ENCODE results near the gene GABRG3. TPM values are rescaled to one million over a fixed set of nuclear protein-coding genes. Genes with fewer than 3 reads are reported as not detected.

Gene GABRG3
- total and polyA plus RNA-seq, 2 of the 4 experiments (the other 2 are of a cell fraction) = not detected

GRCh38 chr15:27061739-27062138 is 90.8 kb downstream of the GABRG3 start:
- no peak overlapping the region for H2BK120ac ChIP-seq (ENCODE audit: low read depth, low read length)
- in situ Hi-C loops (cut with MboI; ENCODE audit: low sequenced_read_pairs) = no loop called here
- no peak overlapping the region for H3K4me2 ChIP-seq (ENCODE audit: low read depth, low read length)
- no peak overlapping the region for H3K4ac ChIP-seq (ENCODE audit: low read depth, low read length)
- TF ChIP-seq SMC3 (IDR thresholded peaks at IDR 0.05; ENCODE audit: low read depth, low read length) = no peak
- no peak for TF ChIP-seq POLR2A (IDR thresholded peaks at IDR 0.05; ENCODE audit: low read depth, low read length)
- TF ChIP-seq MAZ (IDR thresholded peaks at IDR 0.05; ENCODE audit: borderline replicate concordance, low read depth, low read length) = no peak
- no peak for TF ChIP-seq MAFK (IDR thresholded peaks at IDR 0.05; ENCODE audit: low read depth, low read length)
- H4K5ac ChIP-seq (ENCODE audit: low read depth, low read length) = no peak overlapping the region
- H2BK5ac ChIP-seq (ENCODE audit: low read depth, low read length, poor library complexity, severe bottlenecking) = no peak overlapping the region
- no peaks in the 10 kb centered on the region for H3K27me3 ChIP-seq (ENCODE audit: control insufficient read depth, insufficient read depth, low read length)
- no peak overlapping the region for H3K9ac ChIP-seq (ENCODE audit: low read depth, low read length)
- DNase-seq = no peak
- dilution Hi-C loops (cut with HindIII; ENCODE audit: low sequenced_read_pairs, unreplicated experiment) = no loop called here
- H2AK5ac ChIP-seq (ENCODE audit: low read depth, low read length) = no peak overlapping the region
- no CpG with 5 or more reads among the region's 6 CpGs for WGBS, 2 experiments (ENCODE audit: extremely low coverage in 2 of 2, insufficient read length in 1 of 2)
- H2BK15ac ChIP-seq (ENCODE audit: low read depth, low read length) = no peak overlapping the region
- no TSS peak for BruUV-seq (replicated peaks)
- H3K36me3 ChIP-seq (ENCODE audit: control insufficient read depth, insufficient read depth, low read length) = no peaks in the 10 kb centered on the region
- CTCF ChIA-PET = interaction anchor here (0.9 kb wide), 1 partner anchor 24 kb away, joined by 4 read pairs; no protein-coding TSS in a partner anchor
- H3K23ac ChIP-seq (ENCODE audit: low read depth, low read length) = no peak overlapping the region
- no peak overlapping the region for H4K8ac ChIP-seq (ENCODE audit: low read depth in 2 of 2, low read length in 2 of 2)
- no peaks in the 10 kb centered on the region for H4K20me1 ChIP-seq (ENCODE audit: insufficient read depth, low read length)
- no peak overlapping the region for H3K18ac ChIP-seq (ENCODE audit: low read depth, low read length)
- no peak overlapping the region for H4K91ac ChIP-seq (ENCODE audit: insufficient read depth, low read depth, low read length)
- H3K4me3 ChIP-seq (ENCODE audit: insufficient read depth, low read depth, low read length) = no peak overlapping the region
- POLR2A ChIA-PET (ENCODE audit: unreplicated experiment) = no interaction called here
- H2AFZ ChIP-seq (replicated peaks; ENCODE audit: low read length, poor library complexity) = no peak overlapping the region
- H3K9me1 ChIP-seq (ENCODE audit: insufficient read depth, low read length) = no peaks in the 10 kb centered on the region
- no peak overlapping the region for H2BK20ac ChIP-seq (ENCODE audit: low read depth, low read length)
- no peak overlapping the region for H3K27ac ChIP-seq (ENCODE audit: insufficient read depth, low read length)
- H3K4me1 ChIP-seq (ENCODE audit: control insufficient read depth, insufficient read depth, low read length) = no peaks in the 10 kb centered on the region
- no peak for ATAC-seq (ENCODE audit: low read depth)
- H3K56ac ChIP-seq (ENCODE audit: extremely low read depth, insufficient read depth, low read length) = no peak overlapping the region
- intact Hi-C loops (cut with micrococcal nuclease) = no loop called here
- H3K79me1 ChIP-seq (ENCODE audit: low read depth in 1 of 2, low read length in 2 of 2) = no peaks in the 10 kb centered on the region
- no peak overlapping the region for H3K14ac ChIP-seq (replicated peaks; ENCODE audit: low read depth, low read length)
- H3K9me3 ChIP-seq (ENCODE audit: control insufficient read depth, insufficient read depth, low read length) = peaks cover 31% of the 10 kb centered on the region
- no peak overlapping the region for H2AK9ac ChIP-seq (replicated peaks; ENCODE audit: low read depth, low read length, poor library complexity)

Data from IMR-90 (cell line).